ENCODE measurements around the gene CELF4.

GRCh38 chr18:37400802-37401201 lies 164.8 kb downstream of the CELF4 start:
- TF ChIP-seq CTCF (IDR thresholded peaks at IDR 0.05; ENCODE audit: borderline replicate concordance, extremely low read depth, low read length, poor library complexity, severe bottlenecking) (no peak), EZH2 (IDR thresholded peaks at IDR 0.05; ENCODE audit: borderline replicate concordance, low read depth, low read length, severe bottlenecking) (no peak)

Measured in DND-41 (cell line).